Liver (tissue), 9 donors: ENCODE measurements around the gene LSR. TPM values are rescaled to one million over a fixed set of nuclear protein-coding genes. Genes with fewer than 3 reads are reported as not detected.
A peak's percentile ranks its signal among the peaks of the same experiment; 100 is the strongest.

ENCODE experiments used
- DNase-seq: peaks from one replicate; pipeline ENCODE4 v3.0.0-alpha.2; 2017; ENCODE audit warnings: low spot score
- H3K27ac ChIP-seq, 2 donors: one replicate each; pipeline ENCODE4 v1.7.0; 2013; ENCODE audit warnings: inconsistent platforms in 2 of 2, low read length in 2 of 2, control low read depth in 1 of 2, low read depth in 1 of 2, mild to moderate bottlenecking in 1 of 2
- H3K27me3 ChIP-seq, 4 donors: one replicate each; pipeline versions ENCODE4 v1.6.1 to v1.7.0; 2013; ENCODE audit warnings: low read length in 3 of 4, inconsistent platforms in 1 of 4, mild to moderate bottlenecking in 1 of 4, moderate library complexity in 1 of 4; ENCODE audit not compliant: control insufficient read depth in 4 of 4, insufficient read depth in 4 of 4
- H3K36me3 ChIP-seq, 4 donors: one replicate each; pipeline versions ENCODE4 v1.6.1 to v1.7.0; 2013; ENCODE audit warnings: low read length in 3 of 4, mild to moderate bottlenecking in 3 of 4, low read depth in 1 of 4, moderate library complexity in 1 of 4; ENCODE audit not compliant: control insufficient read depth in 4 of 4, insufficient read depth in 3 of 4
- H3K4me1 ChIP-seq, 4 donors: one replicate each; pipeline versions ENCODE4 v1.6.1 to v1.7.0; 2013; ENCODE audit warnings: low read length in 3 of 4, mild to moderate bottlenecking in 3 of 4, moderate library complexity in 1 of 4; ENCODE audit not compliant: control insufficient read depth in 4 of 4, insufficient read depth in 4 of 4
- H3K4me3 ChIP-seq, 3 donors: one replicate each; pipeline versions ENCODE4 v1.6.1 to v1.7.0; 2013; ENCODE audit warnings: low read length in 3 of 3, control low read depth in 1 of 3, low read depth in 1 of 3, mild to moderate bottlenecking in 1 of 3
- H3K9ac ChIP-seq, 2 donors: one replicate each; pipeline ENCODE4 v1.7.0; 2013; ENCODE audit warnings: low read length in 2 of 2, mild to moderate bottlenecking in 2 of 2, moderate library complexity in 2 of 2, control low read depth in 1 of 2, low read depth in 1 of 2
- H3K9me3 ChIP-seq, 4 donors: one replicate each; pipeline versions ENCODE4 v1.6.1 to v1.7.0; 2013; ENCODE audit warnings: low read length in 3 of 4; ENCODE audit not compliant: control insufficient read depth in 4 of 4
- ATF3 ChIP-seq: IDR thresholded peaks from 2 replicates; pipeline ENCODE4 v1.6.1; 2016; ENCODE audit warnings: antibody characterized with exemption
- CTCF ChIP-seq: fragments of 150-350 bp; IDR thresholded peaks from 2 replicates; pipeline ENCODE4 v1.5.1; 2017; ENCODE audit warnings: improper control_type of control experiment, low read depth, low read length; ENCODE audit not compliant: missing input control
- FOXA1 ChIP-seq: IDR thresholded peaks from 2 replicates; pipeline ENCODE4 v1.6.1; 2016; ENCODE audit warnings: antibody characterized with exemption
- FOXA2 ChIP-seq: IDR thresholded peaks from 2 replicates; pipeline ENCODE4 v1.6.1; 2016; ENCODE audit warnings: antibody characterized with exemption
- GABPA ChIP-seq, 2 donors: IDR thresholded peaks in 1 of 2; conservative IDR thresholded peaks in 1 of 2; 2 replicates each; pipeline ENCODE4 v1.6.1; 2016; ENCODE audit warnings: antibody characterized with exemption in 2 of 2, mild to moderate bottlenecking in 1 of 2, moderate library complexity in 1 of 2
- HNF4A ChIP-seq, 2 donors: conservative IDR thresholded peaks; 2 replicates each; pipeline ENCODE4 v1.6.1; 2016; ENCODE audit warnings: antibody characterized with exemption in 2 of 2, mild to moderate bottlenecking in 2 of 2
- JUND ChIP-seq, 2 donors: IDR thresholded peaks; 2 replicates each; pipeline ENCODE4 v1.6.1; 2016; ENCODE audit warnings: antibody characterized with exemption in 2 of 2
- MAX ChIP-seq: IDR thresholded peaks from 2 replicates; pipeline ENCODE4 v1.6.1; 2016; ENCODE audit warnings: antibody characterized with exemption
- NR2F2 ChIP-seq: IDR thresholded peaks from 2 replicates; pipeline ENCODE4 v1.6.1; 2016; ENCODE audit warnings: antibody characterized with exemption
- RAD21 ChIP-seq, 2 donors: IDR thresholded peaks; 2 replicates each; pipeline ENCODE4 v1.6.1; 2016; ENCODE audit warnings: antibody characterized with exemption in 2 of 2, mild to moderate bottlenecking in 2 of 2
- RXRA ChIP-seq, 2 donors: IDR thresholded peaks; 2 replicates each; pipeline ENCODE4 v1.6.1; 2017 to 2018; ENCODE audit warnings: antibody characterized with exemption in 2 of 2, mild to moderate bottlenecking in 1 of 2
- SP1 ChIP-seq: IDR thresholded peaks from 2 replicates; pipeline ENCODE4 v1.6.1; 2018; ENCODE audit warnings: antibody characterized with exemption, mild to moderate bottlenecking
- TAF1 ChIP-seq: conservative IDR thresholded peaks from 2 replicates; pipeline ENCODE4 v1.6.1; 2016; ENCODE audit warnings: antibody characterized with exemption, mild to moderate bottlenecking
- YY1 ChIP-seq: IDR thresholded peaks from 2 replicates; pipeline ENCODE4 v1.6.1; 2016; ENCODE audit warnings: antibody characterized with exemption, mild to moderate bottlenecking
- WGBS: extraction: QIAGEN DNeasy Blood & Tissue Kit; methylation state at CpG from one replicate; pipeline ENCODE4 v1.1.7; 2013; 5-methylcytosine and 5-hydroxymethylcytosine counted together
- polyA plus RNA-seq, 2 donors: library from polyadenylated mRNA; stranded (reverse) in 1 of 2; unstranded in 1 of 2; fragments of 200-250 nt in 1 of 2; fragments of >200 nt in 1 of 2; fragmentation: Nextera tagmentation in 1 of 2; extraction: Ambion mirVana in 1 of 2; gene quantifications; one replicate each; pipeline versions ENCODE4 v1.2.1 to v1.2.3, GENCODE V29; 2013 to 2015
- total RNA-seq, 2 donors: library from RNA; depleted of rRNA; stranded (reverse); fragments of >200 nt; gene quantifications; one replicate each; pipeline ENCODE4 v1.2.3, GENCODE V29; 2014
- donor health status: healthy.
- donor health status: healthy.
- donor health status: healthy.
- donor health status: healthy.
- donor health status: healthy.

LSR gene
- total and polyA plus RNA-seq, 4 donors: 33.7 to 150 (median 48.0) TPM

GRCh38 chr19:35229601-35230000, 19.2 kb upstream of the LSR start:
- no peak overlapping the region for H3K27ac ChIP-seq
- H3K36me3 ChIP-seq: no peaks in the 10 kb centered on the region
- H3K4me3 ChIP-seq: no peak overlapping the region
- no peaks in the 10 kb centered on the region for H3K4me1 ChIP-seq
- H3K27me3 ChIP-seq: no peaks in the 10 kb centered on the region
- H3K9me3 ChIP-seq: no peaks in the 10 kb centered on the region
- 95% methylated on average over 8 of the region's 8 CpGs for WGBS
- no peak overlapping the region for H3K9ac ChIP-seq
- no peak for DNase-seq
- TF ChIP-seq MAX (no peak), RXRA (IDR thresholded peaks at IDR 0.05) (no peak), GABPA (IDR thresholded peaks at IDR 0.05 in 1 of 2, conservative IDR thresholded peaks at IDR 0.05 in 1 of 2) (no peak), JUND (IDR thresholded peaks at IDR 0.05) (no peak), HNF4A (conservative IDR thresholded peaks at IDR 0.05) (no peak), ATF3 (no peak), RAD21 (IDR thresholded peaks at IDR 0.05) (no peak), SP1 (no peak), NR2F2 (no peak)

GRCh38 chr19:35231956-35232645, 16.7 kb upstream of the LSR start:
- TF ChIP-seq ATF3: no peak
- TF ChIP-seq RXRA (IDR thresholded peaks at IDR 0.05): no peak
- TF ChIP-seq CTCF: no peak
- TF ChIP-seq FOXA1: no peak
- no peak for TF ChIP-seq MAX
- no peak for TF ChIP-seq TAF1
- no peak for TF ChIP-seq SP1
- TF ChIP-seq HNF4A (conservative IDR thresholded peaks at IDR 0.05): no peak
- no peak for TF ChIP-seq FOXA2
- Histone ChIP-seq H3K4me3 (no peak overlapping the region), H3K27ac (no peak overlapping the region), H3K36me3 (no peaks in the 10 kb centered on the region), H3K9me3 (no peaks in the 10 kb centered on the region), H3K9ac (no peak overlapping the region), H3K27me3 (no peaks in the 10 kb centered on the region), H3K4me1 (no peaks in the 10 kb centered on the region)
- no peak for DNase-seq
- WGBS: 93% methylated on average over 14 of the region's 14 CpGs

- 53% methylated on average over 5 of the region's 5 CpGs for WGBS
- Histone ChIP-seq H3K27me3 (no peaks in the 10 kb centered on the region), H3K4me1 (no peaks in the 10 kb centered on the region), H3K27ac (no peak overlapping the region), H3K9me3 (no peaks in the 10 kb centered on the region), H3K9ac (no peak overlapping the region), H3K36me3 (no peaks in the 10 kb centered on the region), H3K4me3 (no peak overlapping the region)
- DNase-seq: no peak
- TF ChIP-seq CTCF (no peak), HNF4A (conservative IDR thresholded peaks at IDR 0.05) (peak in 1 of 2 donors; percentile 59), YY1 (no peak), JUND (IDR thresholded peaks at IDR 0.05) (no peak), NR2F2 (no peak)
Observed at GRCh38 chr19:35232912-35233311, 15.9 kb upstream of the LSR start.
